ENCODE results near the gene TMEM238L.

Gene TMEM238L

GRCh38 chr17:10804546-10804945, 647 bp upstream of the TMEM238L start:
- DNase-seq (ENCODE audit: low spot score), result no peak

DNA sequence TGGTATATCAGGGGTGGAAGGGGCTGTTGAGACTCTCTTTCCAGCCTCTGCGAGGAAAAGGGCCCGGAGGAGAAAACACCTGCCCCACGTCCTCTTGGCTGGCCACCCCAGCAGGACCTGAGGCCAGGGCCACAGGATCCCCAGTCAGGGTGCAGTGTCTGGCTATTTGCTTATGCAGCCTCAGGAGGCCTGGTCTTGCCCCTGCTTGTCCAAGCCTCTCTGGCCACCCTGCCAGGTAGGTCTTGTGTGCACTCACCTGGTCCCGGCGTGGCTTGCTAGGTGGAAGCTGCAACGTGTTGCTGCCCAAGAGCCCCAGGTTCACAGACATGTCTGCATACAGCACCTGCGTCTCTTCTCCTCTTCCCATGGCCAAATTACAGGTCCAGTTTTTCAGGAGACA, 549 bp downstream of the TMEM238L start:
- DNase-seq (ENCODE audit: low spot score), result no peak

DNA sequence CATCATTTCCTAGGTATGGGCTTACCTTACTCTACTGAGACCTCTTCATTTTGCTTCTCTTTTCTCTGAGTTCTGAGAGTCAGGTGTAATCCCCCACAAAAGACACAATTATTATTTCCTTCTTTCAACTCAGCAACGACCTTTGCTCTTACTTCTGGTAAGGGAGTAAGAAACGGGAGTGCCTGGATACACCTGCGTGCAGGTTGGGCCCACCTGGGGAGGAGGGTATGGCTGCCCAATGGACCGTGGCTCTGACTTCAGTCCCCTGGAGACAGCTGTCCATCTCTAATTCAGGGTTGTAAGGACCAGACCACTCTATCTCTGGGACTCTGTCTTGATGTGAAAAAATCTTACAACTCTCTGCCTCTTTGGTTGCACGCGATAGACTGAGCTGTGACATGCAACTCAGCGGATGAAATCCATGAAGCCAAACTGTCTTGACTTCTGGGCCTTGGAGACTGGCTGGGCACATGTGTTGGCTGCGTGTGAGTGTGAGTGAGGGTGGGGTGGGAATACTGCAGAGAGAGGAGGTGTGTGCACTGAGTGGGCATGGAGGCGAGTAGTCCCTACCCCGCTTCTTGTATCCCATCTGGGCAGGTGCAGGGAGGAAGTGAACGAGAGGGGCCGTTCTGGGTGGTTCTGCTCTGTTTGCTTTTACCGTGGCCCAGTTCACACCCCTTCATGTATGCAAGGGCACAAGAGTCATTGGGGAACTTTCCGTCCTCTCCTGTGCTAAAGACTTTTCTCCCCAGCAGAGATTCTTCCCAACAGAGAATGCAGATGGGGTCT, 1.2 kb downstream of the TMEM238L start:
- no peak for DNase-seq (ENCODE audit: low spot score)

DNA sequence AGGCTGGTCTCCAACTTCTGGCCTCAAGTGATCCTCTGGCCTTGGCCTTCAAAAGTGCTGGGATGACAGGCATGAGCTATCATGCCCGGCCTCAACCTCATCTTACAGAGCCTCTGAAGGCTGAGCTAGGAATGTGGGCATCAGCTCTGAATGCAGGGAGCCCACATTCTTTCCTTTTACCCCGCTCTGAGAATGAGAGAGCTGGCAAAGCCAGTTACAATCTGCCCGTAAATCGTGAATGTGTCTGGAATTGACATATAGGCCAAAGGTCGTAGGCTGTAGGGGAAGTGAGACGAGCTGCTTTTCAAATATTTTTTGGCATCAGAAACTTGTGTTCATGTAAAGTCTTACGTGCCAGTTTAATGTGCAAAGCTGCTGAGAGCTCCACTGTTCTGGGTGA, 4.5 kb downstream of the TMEM238L start:
- DNase-seq (ENCODE audit: low spot score), result no peak

GRCh38 chr17:10798910-10799309, 5.0 kb downstream of the TMEM238L start:
- DNase-seq (ENCODE audit: low spot score), result no peak

- DNase-seq (ENCODE audit: low spot score), result no peak
Observed at GRCh38 chr17:10798332-10798749, 5.6 kb downstream of the TMEM238L start.

GRCh38 chr17:10797476-10798328, 6.2 kb downstream of the TMEM238L start:
- no peak for DNase-seq (ENCODE audit: low spot score)

- no peak for DNase-seq (ENCODE audit: low spot score)
Observed at GRCh38 chr17:10793816-10794215, 10.1 kb downstream of the TMEM238L start.

- DNase-seq (ENCODE audit: low spot score), result no peak
Observed at GRCh38 chr17:10793256-10793655, 10.6 kb downstream of the TMEM238L start.

GRCh38 chr17:10792151-10792550, 11.7 kb downstream of the TMEM238L start:
- no peak for DNase-seq (ENCODE audit: low spot score)

GRCh38 chr17:10790491-10791401, 13.2 kb downstream of the TMEM238L start:
- peak; percentile 3 for DNase-seq (ENCODE audit: low spot score)

DNA sequence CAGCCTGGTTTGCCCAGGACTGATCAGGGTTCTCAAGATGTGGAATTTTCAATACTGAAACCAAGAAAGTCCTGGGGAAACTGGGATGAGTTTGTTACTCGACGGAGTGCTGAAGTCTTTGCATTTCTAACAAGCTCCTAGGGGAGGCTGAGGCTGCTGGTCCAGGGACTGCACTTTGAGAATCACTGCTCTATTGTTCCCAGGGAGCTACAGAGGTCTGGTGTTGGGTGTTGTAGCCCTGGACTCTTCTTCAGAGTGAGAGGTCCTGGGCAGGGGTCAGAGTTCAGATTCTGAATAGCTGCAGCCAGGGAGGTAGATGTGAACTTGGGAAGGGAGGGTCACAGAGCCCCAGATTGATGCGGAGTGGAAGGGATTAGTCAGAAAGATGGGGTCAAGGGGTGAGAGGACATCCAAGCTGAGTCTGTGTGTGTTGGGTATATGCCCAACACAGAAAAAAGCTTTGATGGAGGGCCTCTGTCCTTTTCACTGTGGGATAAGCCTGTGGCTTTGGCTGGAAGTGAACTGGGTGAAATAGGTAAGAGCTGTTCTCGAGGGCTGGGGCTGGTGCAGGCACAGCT, 14.1 kb downstream of the TMEM238L start:
- no peak for DNase-seq (ENCODE audit: low spot score)

GRCh38 chr17:10787306-10788045, 16.4 kb downstream of the TMEM238L start:
- no peak for DNase-seq (ENCODE audit: low spot score)

DNA sequence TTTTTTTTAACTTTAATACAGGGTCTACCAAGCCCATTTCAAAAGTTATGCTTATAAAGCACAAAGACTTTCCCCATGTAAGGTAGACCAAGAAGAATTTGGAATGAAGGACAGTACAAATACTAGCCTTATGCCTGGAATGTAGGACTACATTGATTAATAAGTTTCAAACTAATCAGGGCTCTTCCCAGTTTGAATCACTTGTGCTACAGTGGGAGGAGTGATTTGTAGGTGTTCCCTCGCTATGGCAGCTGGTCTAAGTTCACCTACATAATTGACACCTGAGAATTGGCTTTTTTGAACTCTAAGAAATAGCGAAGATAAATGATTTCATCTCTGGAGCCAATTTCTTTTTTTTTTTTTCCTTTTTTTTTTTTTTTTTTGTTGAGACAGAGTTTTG, 18.6 kb downstream of the TMEM238L start:
- DNase-seq (ENCODE audit: low spot score), result no peak

GRCh38 chr17:10779609-10780008, 24.3 kb downstream of the TMEM238L start:
- no peak for DNase-seq (ENCODE audit: low spot score)

DNA sequence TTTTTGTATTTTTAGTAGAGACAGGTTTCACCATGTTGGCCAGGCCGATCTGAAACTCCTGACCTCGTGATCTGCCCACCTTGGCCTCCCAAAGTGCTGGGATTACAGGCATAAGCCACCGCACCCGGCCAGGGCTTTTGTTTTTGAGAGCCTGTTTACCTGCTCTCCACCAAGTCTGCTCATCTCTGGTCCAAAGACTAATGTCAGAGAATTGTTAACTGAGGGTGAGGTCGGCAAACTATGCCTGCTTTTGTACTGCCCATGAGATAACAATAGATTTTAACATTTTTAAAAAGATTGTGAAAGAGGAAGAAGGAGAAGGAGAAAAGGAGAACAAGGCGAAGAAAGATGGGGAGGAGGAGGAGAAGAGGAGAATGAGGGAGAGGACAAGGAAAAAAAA, 26.0 kb downstream of the TMEM238L start:
- no peak for DNase-seq (ENCODE audit: low spot score)

- DNase-seq (ENCODE audit: low spot score), result no peak
Observed at GRCh38 chr17:10777131-10777807, 26.6 kb downstream of the TMEM238L start.

DNA sequence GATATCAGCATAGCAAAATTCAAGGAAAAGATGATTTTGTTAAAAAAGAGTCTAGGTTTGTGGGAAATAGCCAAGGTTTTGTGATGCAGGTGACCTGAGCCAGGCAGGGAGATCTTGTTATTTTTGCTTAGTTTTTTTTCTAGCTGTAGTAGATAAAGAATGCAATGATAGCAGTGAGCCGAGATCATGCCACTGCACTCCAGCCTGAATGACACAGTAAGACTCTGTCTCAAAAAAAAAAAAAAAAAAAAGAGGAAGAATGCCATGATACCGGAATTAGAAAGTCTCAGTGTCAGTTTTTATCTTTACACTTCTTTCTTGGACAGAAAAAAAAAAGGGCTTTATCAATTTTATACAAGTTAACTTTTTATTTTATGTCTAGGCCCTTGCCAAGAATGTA, 27.5 kb downstream of the TMEM238L start:
- no peak for DNase-seq (ENCODE audit: low spot score)

DNA sequence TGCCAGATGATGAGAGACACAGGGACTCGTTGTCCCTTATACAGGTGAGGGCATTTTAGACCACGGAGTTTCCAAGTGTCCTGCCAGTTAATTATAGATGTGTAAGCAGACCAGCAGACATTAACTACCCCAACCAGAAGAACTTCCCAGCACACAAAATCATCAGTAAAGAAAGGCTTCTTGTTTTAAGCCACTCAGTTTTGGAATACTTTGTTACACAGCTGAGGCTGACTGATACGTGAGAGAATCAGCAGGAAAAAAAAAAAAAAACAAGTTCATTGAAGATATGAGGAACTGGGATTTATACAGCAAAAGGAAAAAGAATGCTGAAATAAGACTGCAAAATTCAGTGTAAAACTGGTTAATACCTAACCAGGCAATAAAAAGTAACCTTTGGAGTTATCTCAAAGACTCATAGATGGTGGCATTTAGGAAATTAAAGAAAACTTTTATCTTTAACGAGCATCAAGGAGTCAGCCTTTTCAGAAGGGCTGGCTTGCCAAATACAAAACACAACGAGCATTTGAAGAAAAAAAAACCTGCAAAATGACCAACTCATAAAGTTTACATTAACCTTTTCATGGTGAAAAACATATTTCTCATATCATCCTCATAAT, 28.1 kb downstream of the TMEM238L start:
- DNase-seq (ENCODE audit: low spot score), result no peak

GRCh38 chr17:10775058-10775457, 28.8 kb downstream of the TMEM238L start:
- no peak for DNase-seq (ENCODE audit: low spot score)

Measured in cerebellar cortex (tissue), 1 donor.